HG02588 (cell line): ENCODE results near the gene ASB15.
"Not testable (repeated sequence)": the region's sequence is repeated elsewhere in the genome, so short reads cannot be mapped to it uniquely, and the experiment has no call there.

ENCODE experiments used
- ATAC-seq: cut with Tn5 transposase; IDR thresholded peaks from one replicate; pipeline ENCODE4 v1.9.1; 2021; ENCODE audit warnings: mild to moderate bottlenecking, moderate library complexity; ENCODE audit not compliant: unreplicated experiment

Gene ASB15

DNA sequence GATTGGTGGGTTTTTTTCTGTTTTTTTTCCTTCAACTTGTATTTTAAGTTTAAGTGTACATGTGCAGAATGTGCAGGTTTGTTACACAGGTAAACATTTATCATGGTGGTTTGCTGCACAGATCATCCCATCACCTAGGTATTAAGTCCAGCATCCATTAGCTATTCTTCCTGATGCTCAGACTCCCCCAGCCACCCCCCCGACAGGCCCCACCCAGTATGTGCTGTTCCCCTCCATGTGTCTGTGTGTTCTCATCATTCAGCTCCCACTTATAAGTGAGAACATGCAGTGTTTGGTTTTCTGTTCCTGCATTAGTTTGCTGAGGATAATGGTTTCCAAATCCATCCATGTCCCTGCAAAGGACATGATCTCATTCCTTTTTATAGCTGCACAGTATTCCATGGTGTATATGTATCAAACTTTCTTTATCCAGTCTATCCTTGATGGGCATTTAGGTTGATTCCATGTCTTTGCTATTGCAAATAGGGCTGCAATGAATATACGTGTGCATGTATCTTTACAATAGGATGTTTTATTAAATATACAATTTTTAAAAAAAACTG lies 32.5 kb downstream of the ASB15 start:
- not testable (repeated sequence) for ATAC-seq

GRCh38 chr7:123635551-123636359 lies 34.1 kb downstream of the ASB15 start:
- no peak for ATAC-seq

DNA sequence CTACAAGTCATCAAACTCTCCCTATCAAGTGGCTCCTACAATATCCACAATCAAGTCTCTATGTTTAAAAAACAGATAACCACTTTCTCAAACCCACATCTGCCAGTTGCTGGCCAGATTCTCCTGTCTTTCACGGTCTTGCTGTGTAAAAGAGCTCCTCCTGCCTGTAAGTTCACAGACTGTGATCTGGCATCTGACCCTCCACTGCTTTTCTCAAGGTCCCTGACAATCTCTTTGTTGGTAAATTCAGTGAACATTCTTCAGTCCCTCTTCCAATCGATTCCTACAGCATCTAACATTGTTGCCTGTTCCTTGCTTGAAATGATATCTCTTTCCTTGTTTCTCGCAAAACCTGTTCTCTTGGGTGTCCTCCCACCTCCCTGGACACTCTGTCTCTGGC lies 35.6 kb downstream of the ASB15 start:
- ATAC-seq, result no peak

DNA sequence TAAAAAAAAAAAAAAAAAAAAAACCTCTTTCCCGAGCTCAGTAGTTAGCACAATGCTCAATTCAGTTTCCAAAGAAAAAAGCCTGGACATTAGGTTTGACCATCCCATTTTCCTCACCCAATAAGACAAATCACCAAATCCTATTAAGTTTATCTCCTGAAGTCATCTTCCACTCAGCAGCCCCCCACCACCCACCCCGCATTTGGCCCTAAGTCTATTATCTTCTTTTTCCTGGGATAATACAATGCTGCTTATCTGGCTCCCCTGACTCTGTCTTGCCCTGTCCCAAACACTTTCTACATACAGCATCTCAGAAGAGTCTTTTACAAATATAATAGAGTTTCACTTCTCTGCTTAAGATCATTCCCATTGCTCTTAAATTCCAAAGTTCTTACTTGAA lies 36.3 kb downstream of the ASB15 start:
- no peak for ATAC-seq

GRCh38 chr7:123639631-123640030 lies 38.0 kb downstream of the ASB15 start:
- ATAC-seq, result no peak

GRCh38 chr7:123640583-123640982 lies 39.0 kb downstream of the ASB15 start:
- no peak for ATAC-seq

DNA sequence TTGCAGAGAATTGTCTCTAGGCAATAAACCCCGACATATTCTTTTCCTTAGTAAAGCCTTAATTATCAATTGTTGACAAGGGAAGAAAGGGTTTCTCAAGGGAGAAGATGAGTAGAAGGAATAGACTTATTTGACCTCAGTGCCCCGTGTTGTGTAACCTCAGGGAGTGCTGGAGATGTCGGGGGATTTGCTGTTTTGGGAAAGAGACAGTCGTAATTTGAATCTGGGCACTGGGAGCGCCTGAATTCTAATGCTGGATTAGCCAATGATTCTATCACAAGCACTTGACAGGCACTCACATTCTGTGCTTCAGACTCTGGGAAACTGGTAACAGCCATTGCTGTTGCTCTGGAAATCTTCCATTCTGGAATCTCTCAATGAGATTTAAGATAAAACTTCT lies 40.3 kb downstream of the ASB15 start:
- no peak for ATAC-seq

- no peak for ATAC-seq
Measured at GRCh38 chr7:123643495-123644441, 42.1 kb downstream of the ASB15 start.

GRCh38 chr7:123645516-123645915 lies 43.9 kb downstream of the ASB15 start:
- no peak for ATAC-seq

- ATAC-seq, result no peak
Measured at GRCh38 chr7:123647106-123647730, 45.6 kb downstream of the ASB15 start.

GRCh38 chr7:123649964-123650363 lies 48.3 kb downstream of the ASB15 start:
- no peak for ATAC-seq

- ATAC-seq, result no peak
Measured at GRCh38 chr7:123650595-123650994, 49.0 kb downstream of the ASB15 start.

GRCh38 chr7:123652406-123652805 lies 50.8 kb downstream of the ASB15 start:
- ATAC-seq, result no peak

DNA sequence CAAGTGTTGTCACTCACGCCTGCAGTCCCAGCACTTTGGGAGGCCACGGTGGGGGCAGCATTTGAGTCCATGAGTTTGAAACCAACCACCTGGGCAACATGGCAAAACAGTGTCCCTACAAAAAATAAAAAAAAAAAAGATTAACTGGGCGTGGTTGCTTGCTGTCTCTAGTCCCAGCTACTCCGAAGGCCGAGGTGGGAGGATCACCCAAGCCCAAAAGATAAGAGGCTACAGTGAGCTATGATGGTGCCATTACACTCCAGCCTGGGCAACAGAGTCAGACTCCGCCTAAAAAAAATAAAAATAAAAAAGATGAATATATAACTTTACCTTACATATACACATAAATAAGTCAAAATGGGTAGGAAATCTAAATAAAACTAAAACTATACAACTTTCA lies 51.5 kb downstream of the ASB15 start:
- no peak for ATAC-seq

GRCh38 chr7:123655614-123656013 lies 54.0 kb downstream of the ASB15 start, which contains the start of gene LMOD2:
Gene LMOD2, plus strand, starts transcription at chr7:123655866. Its CDS starts 98 bp downstream, at chr7:123655964.
- no peak for ATAC-seq

DNA sequence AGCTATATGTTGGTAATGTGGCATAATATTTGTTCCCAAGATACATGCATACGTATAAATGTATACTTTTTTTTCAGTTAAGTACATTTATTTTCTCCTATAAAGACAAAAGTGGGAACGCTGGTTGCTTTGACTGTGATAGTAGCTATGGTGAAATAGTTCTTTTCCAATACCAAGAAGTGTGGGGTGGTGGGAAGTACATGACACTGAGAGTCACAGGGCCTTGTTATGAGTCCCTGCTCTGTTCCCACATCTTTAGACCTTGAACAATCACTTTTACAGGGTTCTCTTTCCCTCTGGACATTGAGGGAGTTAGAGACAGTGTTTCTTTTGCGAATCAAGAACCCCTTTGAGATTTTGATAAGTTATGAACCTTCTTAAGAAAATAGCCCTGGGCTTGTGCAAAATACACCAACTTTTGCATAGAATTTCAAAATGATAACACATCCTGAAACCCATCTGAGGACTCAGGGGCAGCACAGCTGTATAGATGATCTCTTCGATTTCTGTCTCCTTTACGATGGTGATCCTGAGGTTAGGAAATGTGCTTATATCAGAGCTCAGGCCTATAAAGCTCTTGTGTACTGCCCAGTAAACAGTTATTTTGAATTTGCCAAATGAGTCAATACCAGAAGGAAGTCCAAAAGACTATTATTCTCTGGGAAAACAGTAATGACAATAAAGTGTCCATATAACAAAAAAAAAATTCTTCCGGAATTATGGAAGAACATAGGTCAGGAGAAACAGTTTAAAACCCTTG lies 55.1 kb downstream of the ASB15 start:
- ATAC-seq, result no peak

DNA sequence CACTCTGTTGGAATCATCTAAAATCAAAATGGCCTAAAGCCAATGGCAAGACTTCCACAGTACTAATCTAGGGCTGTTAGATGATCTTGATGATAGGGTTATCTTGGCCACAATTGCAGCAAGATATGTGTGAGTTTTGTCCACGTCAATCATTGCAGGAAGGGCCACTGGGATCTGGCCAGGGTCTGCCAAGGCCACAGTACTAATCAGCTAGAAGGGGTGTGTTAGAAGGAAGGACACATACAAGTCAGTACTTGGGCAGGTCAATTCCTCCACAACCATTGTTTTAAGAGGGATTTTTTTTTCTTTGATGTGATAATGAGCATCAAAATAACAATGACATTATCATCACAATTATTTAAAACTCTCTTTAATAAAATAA lies 55.7 kb downstream of the ASB15 start:
- ATAC-seq, result no peak

DNA sequence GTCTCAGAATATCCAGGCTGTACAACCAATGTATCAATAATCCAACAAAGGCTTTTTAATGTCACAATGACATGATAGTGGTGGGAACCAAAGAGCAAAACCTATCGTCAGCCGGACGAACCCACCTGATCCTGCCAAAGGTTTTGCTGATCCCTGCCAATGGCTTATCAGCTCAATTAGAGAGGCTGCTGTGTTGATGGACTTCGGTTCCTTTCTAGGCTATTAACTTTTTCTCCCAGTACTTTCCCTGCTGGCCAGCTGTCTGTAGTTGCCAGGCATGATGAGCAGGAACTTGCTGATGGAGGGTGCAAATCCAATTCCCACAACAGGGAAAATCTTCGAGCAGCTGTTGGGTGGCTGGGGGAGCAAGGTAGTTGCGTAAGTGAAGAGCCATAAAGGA lies 56.4 kb downstream of the ASB15 start:
- no peak for ATAC-seq

GRCh38 chr7:123660514-123661354 lies 59.1 kb downstream of the ASB15 start:
- ATAC-seq, result no peak
